ENCODE measurements around the gene USHBP1.

The USHBP1 gene

DNA sequence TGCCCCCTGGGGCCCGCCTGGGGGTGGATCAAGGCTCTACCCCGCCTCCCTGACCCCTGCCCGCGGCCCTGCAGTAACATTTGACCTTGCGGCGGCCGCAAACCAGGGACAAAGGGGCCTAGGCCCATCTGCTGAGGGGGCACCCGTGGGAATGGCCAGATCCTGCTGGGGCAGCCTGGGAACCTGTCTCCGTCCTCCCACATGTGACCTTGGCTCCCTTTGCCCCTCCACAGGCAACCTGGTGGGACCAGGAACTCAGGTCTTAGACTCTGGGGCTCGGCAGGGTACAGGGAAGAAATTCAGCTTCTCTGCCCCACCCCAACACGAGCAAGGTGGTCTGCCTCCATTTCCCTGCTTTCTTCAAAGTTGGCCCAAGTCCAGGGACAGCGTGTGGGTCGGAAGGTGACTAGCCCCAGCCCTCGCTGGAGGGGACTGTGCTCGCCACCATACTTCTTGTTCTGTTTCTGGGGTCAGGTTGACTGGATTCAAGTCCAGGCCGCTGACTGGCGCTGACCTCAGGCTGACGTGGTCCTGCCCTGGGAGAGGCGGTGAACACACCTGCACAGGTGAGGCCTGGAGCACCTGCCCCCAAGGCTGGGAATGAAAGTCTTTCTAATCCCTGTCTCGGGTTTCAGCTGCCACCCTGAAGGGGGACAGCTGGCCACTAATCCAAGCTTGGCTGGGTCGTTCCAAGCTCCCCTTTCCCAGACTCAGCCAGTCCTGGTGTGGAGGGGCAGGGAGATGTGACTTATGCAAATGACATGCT, 16.4 kb downstream of the USHBP1 start:
- H3K4me1 ChIP-seq (ENCODE audit: low read length) = peaks cover 13% of the 10 kb centered on the region; the same call in 1 of the 2 replicates
- H3K9me3 ChIP-seq (replicated peaks; ENCODE audit: insufficient read depth, low read length) = no peaks in the 10 kb centered on the region
- H3K27me3 ChIP-seq (replicated peaks; ENCODE audit: insufficient read depth, low read length) = 0 out of 2 replicates have a peak, but pooled peaks cover 3% of the 10 kb centered on the region
- H3K27ac ChIP-seq (ENCODE audit: low read length) = no peak overlapping the region
- TF ChIP-seq EZH2phosphoT487 (IDR thresholded peaks at IDR 0.05; ENCODE audit: low read length) (no peak), EZH2 (optimal IDR thresholded peaks at IDR 0.05; ENCODE audit: low read depth, low read length) (no peak)
- TF ChIP-seq, protein P1, sequence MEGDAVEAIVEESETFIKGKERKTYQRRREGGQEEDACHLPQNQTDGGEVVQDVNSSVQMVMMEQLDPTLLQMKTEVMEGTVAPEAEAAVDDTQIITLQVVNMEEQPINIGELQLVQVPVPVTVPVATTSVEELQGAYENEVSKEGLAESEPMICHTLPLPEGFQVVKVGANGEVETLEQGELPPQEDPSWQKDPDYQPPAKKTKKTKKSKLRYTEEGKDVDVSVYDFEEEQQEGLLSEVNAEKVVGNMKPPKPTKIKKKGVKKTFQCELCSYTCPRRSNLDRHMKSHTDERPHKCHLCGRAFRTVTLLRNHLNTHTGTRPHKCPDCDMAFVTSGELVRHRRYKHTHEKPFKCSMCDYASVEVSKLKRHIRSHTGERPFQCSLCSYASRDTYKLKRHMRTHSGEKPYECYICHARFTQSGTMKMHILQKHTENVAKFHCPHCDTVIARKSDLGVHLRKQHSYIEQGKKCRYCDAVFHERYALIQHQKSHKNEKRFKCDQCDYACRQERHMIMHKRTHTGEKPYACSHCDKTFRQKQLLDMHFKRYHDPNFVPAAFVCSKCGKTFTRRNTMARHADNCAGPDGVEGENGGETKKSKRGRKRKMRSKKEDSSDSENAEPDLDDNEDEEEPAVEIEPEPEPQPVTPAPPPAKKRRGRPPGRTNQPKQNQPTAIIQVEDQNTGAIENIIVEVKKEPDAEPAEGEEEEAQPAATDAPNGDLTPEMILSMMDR (IDR thresholded peaks at IDR 0.05; ENCODE audit: low read length) = no peak
- no peak overlapping the region for H2AFZ ChIP-seq (ENCODE audit: low read length)
- H4K20me1 ChIP-seq (ENCODE audit: insufficient read depth, low read length) = no peaks in the 10 kb centered on the region
- H3K9ac ChIP-seq (ENCODE audit: low read length) = no peak overlapping the region
- H3K36me3 ChIP-seq (replicated peaks; ENCODE audit: insufficient read depth, low read length) = no peaks in the 10 kb centered on the region
- H3K4me3 ChIP-seq (ENCODE audit: low read length) = no peak overlapping the region
- DNase-seq = no peak
- peaks cover 13% of the 10 kb centered on the region for H3K79me2 ChIP-seq (ENCODE audit: low read length)
- H3F3A ChIP-seq (ENCODE audit: insufficient read depth, low read length) = peaks cover 7% of the 10 kb centered on the region; the same call in 1 of the 2 replicates
- no peak overlapping the region for H3K4me2 ChIP-seq (ENCODE audit: low read depth, low read length)
- no peaks in the 10 kb centered on the region for H3K9me2 ChIP-seq (replicated peaks; ENCODE audit: insufficient read depth, low read length)

DNA sequence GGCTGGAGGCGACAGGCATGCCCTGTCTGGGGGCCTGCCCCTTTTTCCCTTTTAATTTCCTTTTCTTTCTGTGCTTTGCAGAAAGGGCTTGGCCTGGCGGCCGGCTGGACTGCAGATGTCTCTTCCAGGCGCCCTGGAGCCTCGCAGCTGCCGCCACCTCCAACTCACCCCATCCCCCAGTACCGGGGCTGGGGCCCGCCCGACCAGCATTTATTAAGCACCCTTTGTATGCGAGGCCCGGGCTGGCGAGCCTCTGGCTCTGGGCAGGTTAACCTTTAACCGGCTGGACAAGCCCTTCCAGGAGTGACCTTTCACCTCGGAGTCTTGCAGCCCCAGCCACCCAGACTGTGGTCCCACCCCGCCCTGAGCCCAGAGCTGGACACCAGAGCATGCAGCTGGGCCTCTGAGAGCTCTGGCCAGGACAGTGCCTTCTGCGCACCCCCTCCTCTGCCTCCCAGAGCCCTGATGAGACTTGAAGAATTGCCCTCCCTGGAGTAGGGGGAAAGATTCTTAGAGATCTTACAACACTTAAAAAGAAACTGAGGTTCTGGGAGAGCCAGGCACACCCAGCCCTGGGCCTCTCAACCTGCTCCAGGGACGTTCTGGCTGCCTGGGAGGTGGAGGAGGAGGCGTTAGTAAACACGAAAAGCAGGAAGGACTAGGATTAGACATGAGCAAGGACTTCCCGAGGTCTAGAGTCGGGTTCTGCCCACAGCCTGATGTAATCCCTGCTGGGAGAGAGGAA, 17.7 kb downstream of the USHBP1 start:
- Histone ChIP-seq H3K9me3 (replicated peaks; ENCODE audit: insufficient read depth, low read length) (no peaks in the 10 kb centered on the region), H4K20me1 (ENCODE audit: insufficient read depth, low read length) (no peaks in the 10 kb centered on the region), H3K27ac (ENCODE audit: low read length) (peak overlapping the region; percentile 27; the same call in 1 of the 2 replicates), H3K27me3 (replicated peaks; ENCODE audit: insufficient read depth, low read length) (0 out of 2 replicates have a peak, but pooled peaks cover 2% of the 10 kb centered on the region), H3K79me2 (ENCODE audit: low read length) (peaks cover 16% of the 10 kb centered on the region), H3K9me2 (replicated peaks; ENCODE audit: insufficient read depth, low read length) (no peaks in the 10 kb centered on the region), H2AFZ (ENCODE audit: low read length) (peak overlapping the region; percentile 98), H3F3A (ENCODE audit: insufficient read depth, low read length) (peaks cover 7% of the 10 kb centered on the region; the same call in 1 of the 2 replicates), H3K4me1 (ENCODE audit: low read length) (peaks cover 13% of the 10 kb centered on the region; the same call in 1 of the 2 replicates), H3K4me3 (ENCODE audit: low read length) (peak overlapping the region; percentile 81), H3K4me2 (ENCODE audit: low read depth, low read length) (peak overlapping the region; percentile 98), H3K36me3 (replicated peaks; ENCODE audit: insufficient read depth, low read length) (no peaks in the 10 kb centered on the region), H3K9ac (ENCODE audit: low read length) (peak overlapping the region; percentile 64; the same call in 1 of the 2 replicates)
- no peak for DNase-seq
- TF ChIP-seq EZH2phosphoT487 (IDR thresholded peaks at IDR 0.05; ENCODE audit: low read length) (no peak), EZH2 (optimal IDR thresholded peaks at IDR 0.05; ENCODE audit: low read depth, low read length) (no peak)
- TF ChIP-seq, protein P1 (IDR thresholded peaks at IDR 0.05; ENCODE audit: low read length) = no peak

DNA sequence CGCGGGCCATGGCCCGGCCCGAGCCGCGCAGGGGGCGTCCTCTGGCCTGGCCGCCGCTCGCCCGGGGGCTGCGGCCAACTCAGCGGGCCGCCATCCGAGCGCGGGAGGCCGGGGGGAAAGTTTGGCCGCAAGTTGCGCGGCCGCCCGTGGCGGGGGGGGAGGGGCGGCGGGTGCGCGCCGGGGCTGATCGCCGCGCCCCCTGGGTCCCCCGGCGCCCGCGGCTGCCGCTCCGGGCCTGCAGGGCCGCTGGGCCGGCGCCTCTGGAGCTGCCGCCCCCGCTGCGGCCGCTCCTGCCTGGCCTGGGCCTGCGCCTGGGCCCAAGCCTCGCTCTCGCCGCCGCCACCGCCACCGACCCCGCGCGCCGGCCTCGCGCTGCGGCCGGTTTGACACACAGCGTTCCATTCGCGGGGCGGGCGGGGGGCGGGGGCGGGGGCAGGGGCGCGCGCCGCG, 19.0 kb downstream of the USHBP1 start, which contains the start of gene NR2F6:
Gene NR2F6 (minus strand): TSS at position 385 of the 450 bp plus-strand sequence. CDS start 699 bp downstream, outside the sequence.
- no peak for DNase-seq
- Histone ChIP-seq H3K9me2 (replicated peaks; ENCODE audit: insufficient read depth, low read length) (no peaks in the 10 kb centered on the region), H3K4me1 (ENCODE audit: low read length) (peaks cover 13% of the 10 kb centered on the region; the same call in 1 of the 2 replicates)

More for the DNA sequence above, 19.0 kb downstream of the USHBP1 start, which contains the start of gene NR2F6:
- H3K4me3 ChIP-seq (ENCODE audit: low read length) = peak within 1 kb of the TSS; percentile 81
- H3F3A ChIP-seq (ENCODE audit: insufficient read depth, low read length) = peaks cover 7% of the 10 kb centered on the region; the same call in 1 of the 2 replicates
- H3K79me2 ChIP-seq (ENCODE audit: low read length) = peaks cover 16% of the 10 kb centered on the region
- H3K4me2 ChIP-seq (ENCODE audit: low read depth, low read length) = peak within 1 kb of the TSS; percentile 98
- TF ChIP-seq EZH2phosphoT487 (IDR thresholded peaks at IDR 0.05; ENCODE audit: low read length) (no peak), EZH2 (optimal IDR thresholded peaks at IDR 0.05; ENCODE audit: low read depth, low read length) (no peak)
- TF ChIP-seq, protein P1 (IDR thresholded peaks at IDR 0.05; ENCODE audit: low read length) = no peak
- H2AFZ ChIP-seq (ENCODE audit: low read length) = peak within 1 kb of the TSS; percentile 98
- H3K9ac ChIP-seq (ENCODE audit: low read length) = peak within 1 kb of the TSS; percentile 64
- no peaks in the 10 kb centered on the region for H3K36me3 ChIP-seq (replicated peaks; ENCODE audit: insufficient read depth, low read length)
- H3K9me3 ChIP-seq (replicated peaks; ENCODE audit: insufficient read depth, low read length) = no peaks in the 10 kb centered on the region
- no peaks in the 10 kb centered on the region for H3K27me3 ChIP-seq (replicated peaks; ENCODE audit: insufficient read depth, low read length)
- H4K20me1 ChIP-seq (ENCODE audit: insufficient read depth, low read length) = no peaks in the 10 kb centered on the region
- peak within 1 kb of the TSS; percentile 27; the same call in 1 of the 2 replicates for H3K27ac ChIP-seq (ENCODE audit: low read length)
